H1 (cell line): ENCODE data around the gene BSN. TPM values are rescaled to one million over a fixed set of nuclear protein-coding genes. Genes with fewer than 3 reads are reported as not detected.

Experiments used
- CTCF ChIA-PET: fragments of 300-600 bp; sonication (Branson Sonifier 250); formaldehyde crosslinking; loops from one replicate; lab custom pipeline; 2021; ENCODE audit not compliant: partially characterized antibody; lab: Charles Lee
- POLR2A ChIA-PET: fragments of 300-600 bp; sonication (Branson Sonifier 250); formaldehyde crosslinking; loops from one replicate; lab custom pipeline; 2021; ENCODE audit warnings: inconsistent platforms; ENCODE audit not compliant: partially characterized antibody; lab: Charles Lee
- DNase-seq, 2 experiments: peaks; one replicate each; pipeline versions ENCODE4 v3.0.0 to v3.0.0-alpha.2; 2010 to 2022; ENCODE audit warnings: low spot score in 2 of 2, low read depth in 1 of 2, mixed read lengths in 1 of 2
- FAIRE-seq: peaks from 2 replicates; lab custom pipeline; 2011; peaks lifted over from hg19 to GRCh38; lab: Jason Lieb, UNC
- H2AFZ ChIP-seq: 2 replicates; pipeline ENCODE4 v1.8.1; 2012; ENCODE audit warnings: low read length, inconsistent platforms
- H2AK5ac ChIP-seq: 2 replicates; pipeline ENCODE4 v1.6.1; 2013; ENCODE audit warnings: low read depth, low read length
- H2BK120ac ChIP-seq: replicated peaks from 2 replicates; pipeline ENCODE3; 2013; ENCODE audit warnings: low read depth, low read length, inconsistent platforms
- H2BK12ac ChIP-seq: 2 replicates; pipeline ENCODE4 v1.6.1; 2013; ENCODE audit warnings: low read depth, low read length
- H2BK15ac ChIP-seq: 2 replicates; pipeline ENCODE4 v1.6.1; 2013; ENCODE audit warnings: low read length
- H2BK20ac ChIP-seq: 2 replicates; pipeline ENCODE4 v1.6.1; 2013; ENCODE audit warnings: low read length
- H2BK5ac ChIP-seq: 2 replicates; pipeline ENCODE4 v1.6.1; 2013; ENCODE audit warnings: low read depth, low read length
- H3K14ac ChIP-seq: 2 replicates; pipeline ENCODE4 v1.6.1; 2013; ENCODE audit warnings: inconsistent platforms; ENCODE audit not compliant: insufficient read length
- H3K18ac ChIP-seq: 2 replicates; pipeline ENCODE4 v1.6.1; 2013; ENCODE audit warnings: low read length; ENCODE audit errors: extremely low read depth
- H3K23ac ChIP-seq: 2 replicates; pipeline ENCODE4 v1.6.1; 2013; ENCODE audit warnings: inconsistent platforms; ENCODE audit not compliant: insufficient read length
- H3K23me2 ChIP-seq: 2 replicates; pipeline ENCODE4 v1.6.1; 2013; ENCODE audit warnings: low read depth, low read length
- H3K27ac ChIP-seq: 2 replicates; pipeline ENCODE4 v1.6.1; 2011; ENCODE audit warnings: low read depth, low read length, inconsistent platforms
- H3K27me3 ChIP-seq, 4 experiments: replicated peaks in 1 of 4; 1 replicate in 1 of 4; 2 replicates in 3 of 4; pipeline versions ENCODE4 v1.6.1 to v1.8.1; 2011 to 2013; ENCODE audit warnings: low read length in 3 of 4, mild to moderate bottlenecking in 3 of 4, inconsistent platforms in 2 of 4, mixed read lengths in 2 of 4, moderate library complexity in 1 of 4; ENCODE audit not compliant: control insufficient read depth in 3 of 4, insufficient read depth in 3 of 4; ENCODE audit errors: extremely low read depth in 1 of 4
- H3K36me3 ChIP-seq, 4 experiments: 2 replicates each; pipeline versions ENCODE4 v1.6.1 to v1.8.1; 2011 to 2013; ENCODE audit warnings: mild to moderate bottlenecking in 4 of 4, low read length in 3 of 4, moderate library complexity in 2 of 4, control low read depth in 1 of 4, inconsistent platforms in 1 of 4; ENCODE audit not compliant: insufficient read depth in 4 of 4, control insufficient read depth in 2 of 4
- H3K4ac ChIP-seq: replicated peaks from 2 replicates; pipeline ENCODE3; 2013; ENCODE audit warnings: low read length, low read depth, mixed read lengths, inconsistent platforms; ENCODE audit not compliant: insufficient read length
- H3K4me1 ChIP-seq, 4 experiments: replicated peaks in 1 of 4; 1 replicate in 1 of 4; 2 replicates in 3 of 4; pipeline versions ENCODE4 v1.6.1 to v1.8.1; 2011 to 2013; ENCODE audit warnings: low read length in 3 of 4, inconsistent platforms in 2 of 4, mixed read lengths in 1 of 4; ENCODE audit not compliant: insufficient read depth in 4 of 4, control insufficient read depth in 3 of 4
- H3K4me2 ChIP-seq, 2 experiments: 2 replicates each; pipeline versions ENCODE4 v1.6.1 to v1.8.1; 2011 to 2013; ENCODE audit warnings: low read depth in 2 of 2, low read length in 2 of 2, control low read depth in 1 of 2, inconsistent platforms in 1 of 2, mild to moderate bottlenecking in 1 of 2; ENCODE audit not compliant: insufficient read depth in 1 of 2
- H3K4me3 ChIP-seq, 4 experiments: fragments of 200-600, 300-600 bp in 1 of 4; sonication (generic), shearing (Covaris generic), sonication (Bioruptor Twin) in 1 of 4; 2 replicates each; pipeline versions ENCODE4 v1.5.1 to v1.8.1; 2011 to 2016; ENCODE audit warnings: low read length in 4 of 4, low read depth in 3 of 4, control low read depth in 2 of 4, inconsistent platforms in 2 of 4, mild to moderate bottlenecking in 2 of 4, mixed read lengths in 1 of 4, moderate library complexity in 1 of 4; ENCODE audit not compliant: insufficient read depth in 2 of 4; ENCODE audit errors: extremely low read depth in 1 of 4
- H3K56ac ChIP-seq: replicated peaks from 2 replicates; pipeline ENCODE3; 2013; ENCODE audit warnings: low read depth, mild to moderate bottlenecking, mixed read lengths, low read length, inconsistent platforms; ENCODE audit not compliant: insufficient read length
- H3K79me1 ChIP-seq: 2 replicates; pipeline ENCODE4 v1.6.1; 2013; ENCODE audit warnings: low read depth, low read length, control low read depth
- H3K79me2 ChIP-seq, 2 experiments: 2 replicates each; pipeline versions ENCODE4 v1.6.1 to v1.8.1; 2012 to 2013; ENCODE audit warnings: low read length in 2 of 2, mild to moderate bottlenecking in 2 of 2, inconsistent platforms in 1 of 2; ENCODE audit not compliant: insufficient read depth in 2 of 2, control insufficient read depth in 1 of 2
- H3K9ac ChIP-seq, 4 experiments: replicated peaks in 1 of 4; 1 replicate in 1 of 4; 2 replicates in 3 of 4; pipeline versions ENCODE4 v1.6.1 to v1.8.1; 2011 to 2013; ENCODE audit warnings: low read depth in 3 of 4, low read length in 3 of 4, control low read depth in 2 of 4, mild to moderate bottlenecking in 2 of 4, moderate library complexity in 2 of 4, inconsistent platforms in 1 of 4; ENCODE audit errors: extremely low read depth in 1 of 4
- H3K9me3 ChIP-seq, 2 experiments: 2 replicates each; pipeline versions ENCODE4 v1.6.1 to v1.8.1; 2012 to 2013; ENCODE audit warnings: mild to moderate bottlenecking in 2 of 2, moderate library complexity in 2 of 2, control low read depth in 1 of 2, inconsistent platforms in 1 of 2, low read depth in 1 of 2, low read length in 1 of 2, mixed read lengths in 1 of 2; ENCODE audit not compliant: insufficient read depth in 2 of 2
- H4K20me1 ChIP-seq, 2 experiments: replicated peaks in 1 of 2; 2 replicates each; pipeline versions ENCODE3 to v1.8.1; 2011 to 2013; ENCODE audit warnings: inconsistent platforms in 2 of 2, low read length in 2 of 2, mild to moderate bottlenecking in 1 of 2; ENCODE audit not compliant: insufficient read depth in 2 of 2, control insufficient read depth in 1 of 2
- H4K5ac ChIP-seq: 2 replicates; pipeline ENCODE4 v1.6.1; 2013; ENCODE audit warnings: low read length, low read depth, mixed read lengths, inconsistent platforms; ENCODE audit not compliant: insufficient read length
- H4K8ac ChIP-seq: 2 replicates; pipeline ENCODE4 v1.8.0; 2013; ENCODE audit warnings: mild to moderate bottlenecking, moderate library complexity, low read length, inconsistent platforms; ENCODE audit not compliant: insufficient read depth; ENCODE audit errors: extremely low read depth
- H4K91ac ChIP-seq: replicated peaks from 2 replicates; pipeline ENCODE3; 2013; ENCODE audit warnings: low read length, mixed read lengths, inconsistent platforms; ENCODE audit not compliant: insufficient read length
- JUN ChIP-seq: IDR thresholded peaks from 2 replicates; pipeline ENCODE4 v1.6.1; 2011; ENCODE audit warnings: low read depth, mild to moderate bottlenecking, improper control_type of control experiment, low read length
- JUND ChIP-seq: IDR thresholded peaks from 2 replicates; pipeline ENCODE4 v1.6.1; 2011; ENCODE audit warnings: mild to moderate bottlenecking, improper control_type of control experiment, low read length
- SRF ChIP-seq: IDR thresholded peaks from 2 replicates; pipeline ENCODE4 v1.6.1; 2011; ENCODE audit warnings: mild to moderate bottlenecking, low read depth, low read length, moderate library complexity
- SUZ12 ChIP-seq: fragments of 200-600 bp; sonication (generic); IDR thresholded peaks from 2 replicates; pipeline ENCODE4 v1.6.1; 2012; ENCODE audit warnings: mild to moderate bottlenecking, inconsistent platforms, low read length, moderate library complexity, mixed read lengths
- WGBS, 2 experiments: shearing (Covaris generic) in 1 of 2; methylation state at CpG; one replicate each; pipeline versions ENCODE4 v1.1.6 to v1.1.7; 2013 to 2015; ENCODE audit warnings: low lambda C conversion rate in 2 of 2, mixed read lengths in 2 of 2, inconsistent platforms in 1 of 2, low coverage in 1 of 2, missing lambda C conversion rate in 1 of 2; ENCODE audit not compliant: insufficient replicate concordance in 2 of 2, insufficient coverage in 1 of 2, insufficient read length in 1 of 2; ENCODE audit errors: extremely low coverage in 1 of 2, missing lambda C conversion rate in 1 of 2; 5-methylcytosine and 5-hydroxymethylcytosine counted together
- polyA plus RNA-seq, 7 experiments: library from polyadenylated mRNA; depleted of rRNA in 3 of 7; stranded (reverse) in 5 of 7; unstranded in 2 of 7; fragments of >200 nt in 5 of 7; fragments of 200-250 nt in 2 of 7; gene quantifications; 1 replicate in 5 of 7; 2 replicates in 1 of 7; 4 replicates in 1 of 7; pipeline versions ENCODE4 v1.2.1 to v1.2.3, GENCODE V29; 2011 to 2013; ENCODE audit warnings: missing spikeins in 2 of 7, mixed read lengths in 2 of 7
- total RNA-seq: library from RNA; stranded (reverse); fragmentation: NEBNext Ultra II Directional; extraction: Animal tissue kit (Norgen Biotek cat#: 25700); gene quantifications from 2 replicates; pipeline ENCODE4 v1.2.1, GENCODE V29; 2021
- TF ChIP-seq, protein P1 (sequence below): IDR thresholded peaks from 2 replicates; pipeline ENCODE4 v1.6.1; 2011; ENCODE audit warnings: low read depth, mild to moderate bottlenecking, low read length; ENCODE audit not compliant: insufficient read depth

The BSN gene
- total and polyA plus RNA-seq, 2 of the 8 experiments (the other 6 are each of a cell fraction or from before 2014, with no cell fraction given) = 0.60 to 3.0 TPM

DNA sequence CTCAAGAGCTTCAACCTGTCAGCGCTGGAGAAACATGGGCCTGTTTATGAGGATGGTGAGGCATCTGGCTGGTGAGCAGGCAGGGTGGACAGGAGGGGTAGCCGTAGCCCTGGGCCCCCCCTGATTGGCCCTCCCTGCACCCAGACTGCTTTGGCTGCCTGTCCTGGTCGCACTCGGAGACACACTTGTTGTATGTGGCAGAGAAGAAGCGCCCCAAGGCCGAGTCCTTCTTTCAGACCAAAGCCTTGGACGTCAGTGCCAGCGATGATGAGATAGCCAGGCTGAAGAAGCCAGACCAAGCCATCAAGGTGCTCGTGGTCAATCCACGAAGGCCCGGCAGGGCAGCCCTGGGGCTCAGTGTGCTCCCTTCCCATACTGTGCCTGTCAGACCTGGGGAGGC is 121.6 kb downstream of the BSN start:
- peaks cover 29 to 49% (median 42%) of the 10 kb centered on the region in 4 experiments for H3K36me3 ChIP-seq
- TF ChIP-seq, protein P1, sequence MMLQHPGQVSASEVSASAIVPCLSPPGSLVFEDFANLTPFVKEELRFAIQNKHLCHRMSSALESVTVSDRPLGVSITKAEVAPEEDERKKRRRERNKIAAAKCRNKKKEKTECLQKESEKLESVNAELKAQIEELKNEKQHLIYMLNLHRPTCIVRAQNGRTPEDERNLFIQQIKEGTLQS = no peak
- TF ChIP-seq SUZ12 (no peak), JUND (no peak), JUN (no peak), SRF (no peak)

More for the DNA sequence above, 121.6 kb downstream of the BSN start:
- Histone ChIP-seq H4K20me1 (peaks cover 0 to 18% of the 10 kb centered on the region in 2 experiments), H4K5ac (no peak overlapping the region), H3K14ac (no peak overlapping the region), H2AK5ac (no peak overlapping the region), H3K79me1 (peaks cover 8% of the 10 kb centered on the region; the same call in 1 of the 2 replicates), H3K23ac (no peak overlapping the region), H4K91ac (no peak overlapping the region), H3K79me2 (peaks cover 0 to 17% of the 10 kb centered on the region in 2 experiments; a peak in 1 of 4 replicates), H3K23me2 (peaks cover 13% of the 10 kb centered on the region; the same call in 1 of the 2 replicates), H3K9ac (no peak overlapping the region), H3K27me3 (no peaks in the 10 kb centered on the region; a peak in 1 of 7 replicates), H3K56ac (no peak overlapping the region), H3K4ac (no peak overlapping the region), H2BK5ac (no peak overlapping the region), H3K4me1 (peaks cover 0 to 8% (median 5%) of the 10 kb centered on the region in 4 experiments; a peak in 4 of 7 replicates), H3K4me3 (no peak overlapping the region), H2AFZ (no peak overlapping the region), H3K9me3 (no peaks in the 10 kb centered on the region), H2BK120ac (no peak overlapping the region), H3K18ac (no peak overlapping the region), H2BK20ac (no peak overlapping the region), H4K8ac (no peak overlapping the region), H3K4me2 (no peak overlapping the region; a peak in 1 of 4 replicates), H2BK15ac (no peak overlapping the region), H3K27ac (no peak overlapping the region), H2BK12ac (no peak overlapping the region)
- 91% methylated on average over 11 of the region's 11 CpGs; no CpG with 5 or more reads in 1 of the 2 experiments for WGBS, 2 experiments
- POLR2A ChIA-PET = interaction anchor here (1.2 to 1.5 kb wide), 4 partner anchors 25 to 264 kb away, joined by 3 to 4 read pairs (median 4); partner anchors contain the start of gene RHOA
- DNase-seq (no peak), FAIRE-seq (no peak)
- CTCF ChIA-PET = interaction anchor here (1.1 to 3.2 kb wide), 4 partner anchors 22 to 221 kb away, joined by 3 to 17 read pairs (median 4); no protein-coding TSS in a partner anchor
